ENCODE measurements around the gene ST13. TPM values are rescaled to one million over a fixed set of nuclear protein-coding genes. Genes with fewer than 3 reads are reported as not detected.

ST13 gene
- total and polyA plus RNA-seq, 2 of the 4 experiments (the other 2 are of a cell fraction), result 115 to 235 TPM

- H3K9me1 ChIP-seq (ENCODE audit: insufficient read depth, low read length), result no peaks in the 10 kb centered on the region
- ChIA-PET CTCF (interaction anchor here (1.6 kb wide), 1 partner anchor 10 kb away, joined by 4 read pairs; no protein-coding TSS in a partner anchor), POLR2A (ENCODE audit: unreplicated experiment) (no interaction called here)
- intact Hi-C loops (cut with micrococcal nuclease) (no loop called here), in situ Hi-C loops (cut with MboI; ENCODE audit: low sequenced_read_pairs) (loop anchor here (25.0 kb wide), 1 partner anchor 452 kb away; no protein-coding TSS in a partner anchor), dilution Hi-C loops (cut with HindIII; ENCODE audit: low sequenced_read_pairs, unreplicated experiment) (no loop called here)
- H3K27ac ChIP-seq (ENCODE audit: insufficient read depth, low read length), result no peak overlapping the region
- H3K36me3 ChIP-seq (ENCODE audit: control insufficient read depth, insufficient read depth, low read length), result peaks cover 25% of the 10 kb centered on the region
- no peak overlapping the region for H2BK15ac ChIP-seq (ENCODE audit: low read depth, low read length)
- no peak overlapping the region for H4K5ac ChIP-seq (ENCODE audit: low read depth, low read length)
- H2AFZ ChIP-seq (replicated peaks; ENCODE audit: low read length, poor library complexity), result no peak overlapping the region
- no peak overlapping the region for H4K91ac ChIP-seq (ENCODE audit: insufficient read depth, low read depth, low read length)
- no peak overlapping the region for H2BK120ac ChIP-seq (ENCODE audit: low read depth, low read length)
- no peak overlapping the region for H2AK9ac ChIP-seq (replicated peaks; ENCODE audit: low read depth, low read length, poor library complexity)
- no peaks in the 10 kb centered on the region; a peak in 1 of 4 replicates for H3K79me1 ChIP-seq (ENCODE audit: low read depth in 1 of 2, low read length in 2 of 2)
- BruUV-seq (replicated peaks), result no TSS peak
- no peak overlapping the region for H2AK5ac ChIP-seq (ENCODE audit: low read depth, low read length)
- H3K23ac ChIP-seq (ENCODE audit: low read depth, low read length), result no peak overlapping the region
- H3K4me3 ChIP-seq (ENCODE audit: insufficient read depth, low read depth, low read length), result no peak overlapping the region
- H3K9ac ChIP-seq (ENCODE audit: low read depth, low read length), result no peak overlapping the region
- no peaks in the 10 kb centered on the region for H3K27me3 ChIP-seq (ENCODE audit: control insufficient read depth, insufficient read depth, low read length)
- H3K4ac ChIP-seq (ENCODE audit: low read depth, low read length), result no peak overlapping the region
- no peak overlapping the region for H4K8ac ChIP-seq (ENCODE audit: low read depth in 2 of 2, low read length in 2 of 2)
- H2BK20ac ChIP-seq (ENCODE audit: low read depth, low read length), result no peak overlapping the region
- no peaks in the 10 kb centered on the region for H4K20me1 ChIP-seq (ENCODE audit: insufficient read depth, low read length)
- H3K56ac ChIP-seq (ENCODE audit: extremely low read depth, insufficient read depth, low read length), result no peak overlapping the region
- H3K14ac ChIP-seq (replicated peaks; ENCODE audit: low read depth, low read length), result no peak overlapping the region
- no peak overlapping the region for H3K18ac ChIP-seq (ENCODE audit: low read depth, low read length)
- no peaks in the 10 kb centered on the region for H3K4me1 ChIP-seq (ENCODE audit: control insufficient read depth, insufficient read depth, low read length)
- ATAC-seq (ENCODE audit: low read depth) (no peak), DNase-seq (no peak)
- H3K9me3 ChIP-seq (ENCODE audit: control insufficient read depth, insufficient read depth, low read length), result no peaks in the 10 kb centered on the region
- H3K4me2 ChIP-seq (ENCODE audit: low read depth, low read length), result no peak overlapping the region
- no peak for TF ChIP-seq RCOR1 (IDR thresholded peaks at IDR 0.05; ENCODE audit: insufficient replicate concordance, low read length)
- no peak for TF ChIP-seq RAD21 (IDR thresholded peaks at IDR 0.05; ENCODE audit: low read length)
- TF ChIP-seq BHLHE40 (IDR thresholded peaks at IDR 0.05; ENCODE audit: low read depth, low read length), result no peak
- TF ChIP-seq USF2 (IDR thresholded peaks at IDR 0.05; ENCODE audit: low read depth, low read length), result no peak
- TF ChIP-seq RFX5 (IDR thresholded peaks at IDR 0.05; ENCODE audit: low read depth, low read length), result no peak
- no peak for TF ChIP-seq SMC3 (IDR thresholded peaks at IDR 0.05; ENCODE audit: low read depth, low read length)
- TF ChIP-seq ELK1 (IDR thresholded peaks at IDR 0.05; ENCODE audit: borderline replicate concordance, low read depth, low read length), result no peak
- no peak for TF ChIP-seq CEBPB (IDR thresholded peaks at IDR 0.05; ENCODE audit: low read depth, low read length)
- no peak for TF ChIP-seq MAZ (IDR thresholded peaks at IDR 0.05; ENCODE audit: borderline replicate concordance, low read depth, low read length)
- no peak for TF ChIP-seq CTCF (conservative IDR thresholded peaks at IDR 0.05; ENCODE audit: low read depth, low read length)
- TF ChIP-seq NFE2L2 (IDR thresholded peaks at IDR 0.05; ENCODE audit: low read depth, low read length), result no peak
- no peak for TF ChIP-seq MXI1 (IDR thresholded peaks at IDR 0.05; ENCODE audit: borderline replicate concordance, low read depth, low read length)
- TF ChIP-seq MAFK (IDR thresholded peaks at IDR 0.05; ENCODE audit: low read depth, low read length), result no peak
- no peak for TF ChIP-seq FOS (IDR thresholded peaks at IDR 0.05; ENCODE audit: low read depth, low read length)
- TF ChIP-seq POLR2A (IDR thresholded peaks at IDR 0.05; ENCODE audit: low read depth, low read length), result no peak
- TF ChIP-seq CHD1 (IDR thresholded peaks at IDR 0.05; ENCODE audit: low read depth, low read length), result no peak
- H2BK5ac ChIP-seq (ENCODE audit: low read depth, low read length, poor library complexity, severe bottlenecking), result no peak overlapping the region
Measured at GRCh38 chr22:40889116-40889515, 32.7 kb upstream of the ST13 start.
